ENCODE data around the gene HCN4. TPM values are rescaled to one million over a fixed set of nuclear protein-coding genes. Genes with fewer than 3 reads are reported as not detected.
A peak's percentile ranks its signal among the peaks of the same experiment; 100 is the strongest.

Gene HCN4
- total and polyA plus RNA-seq, 2 of the 8 experiments (the other 6 are each of a cell fraction or from before 2014, with no cell fraction given), result 3.7 to 8.5 TPM

- H3K27ac ChIP-seq (ENCODE audit: low read depth, low read length), result no peak overlapping the region
- no peaks in the 10 kb centered on the region for H3K36me3 ChIP-seq (ENCODE audit: control insufficient read depth in 2 of 4, insufficient read depth in 4 of 4, low read length in 3 of 4)
- FAIRE-seq, result no peak
- H2BK20ac ChIP-seq (ENCODE audit: low read length), result no peak overlapping the region
- no peaks in the 10 kb centered on the region for H4K20me1 ChIP-seq (replicated peaks in 1 of 2; ENCODE audit: control insufficient read depth in 1 of 2, insufficient read depth in 2 of 2, low read length in 2 of 2)
- no peaks in the 10 kb centered on the region for H3K79me1 ChIP-seq (ENCODE audit: low read depth, low read length)
- H3K18ac ChIP-seq (ENCODE audit: extremely low read depth, low read length), result peak overlapping the region; percentile 54; the same call in 1 of the 2 replicates
- 82% methylated on average over 5 of the region's 5 CpGs; no CpG with 5 or more reads in 1 of the 2 experiments for WGBS, 2 experiments (ENCODE audit: extremely low coverage in 1 of 2, insufficient coverage in 1 of 2, insufficient read length in 1 of 2, insufficient replicate concordance in 2 of 2, low coverage in 1 of 2, low lambda C conversion rate in 2 of 2, missing lambda C conversion rate in 1 of 2)
- peak overlapping the region; percentile 93 for H2AFZ ChIP-seq (ENCODE audit: low read length)
- ChIA-PET CTCF (ENCODE audit: partially characterized antibody) (interaction anchor here (0.6 to 1.2 kb wide), 6 partner anchors 10 to 156 kb away, joined by 3 to 5 read pairs (median 3); no protein-coding TSS in a partner anchor), POLR2A (ENCODE audit: partially characterized antibody) (interaction anchor here (1.0 to 1.4 kb wide), 3 partner anchors 9 to 235 kb away, joined by 3 to 5 read pairs (median 3); no protein-coding TSS in a partner anchor)
- peak overlapping the region; percentile 70 for H4K91ac ChIP-seq (replicated peaks; ENCODE audit: insufficient read length, low read length)
- H2BK15ac ChIP-seq (ENCODE audit: low read length), result peak overlapping the region; percentile 93; the same call in 1 of the 2 replicates
- H2BK12ac ChIP-seq (ENCODE audit: low read depth, low read length), result peak overlapping the region; percentile 71; the same call in 1 of the 2 replicates
- no peaks in the 10 kb centered on the region; the same call in 1 of the 2 replicates for H3K23me2 ChIP-seq (ENCODE audit: low read depth, low read length)
- H3K79me2 ChIP-seq (ENCODE audit: control insufficient read depth in 1 of 2, insufficient read depth in 2 of 2, low read length in 2 of 2), result no peaks in the 10 kb centered on the region
- H3K4ac ChIP-seq (replicated peaks; ENCODE audit: insufficient read length, low read depth, low read length), result no peak overlapping the region
- 0 out of 4 replicates have a peak overlapping the region, but pooled peaks of 1 of the 2 experiments have one; percentile 43 for H3K4me2 ChIP-seq (ENCODE audit: insufficient read depth in 1 of 2, low read depth in 2 of 2, low read length in 2 of 2)
- H3K56ac ChIP-seq (replicated peaks; ENCODE audit: insufficient read length, low read depth, low read length), result no peak overlapping the region
- H2BK120ac ChIP-seq (replicated peaks; ENCODE audit: low read depth, low read length), result no peak overlapping the region
- H3K27me3 ChIP-seq (replicated peaks in 1 of 4; ENCODE audit: control insufficient read depth in 3 of 4, extremely low read depth in 1 of 4, insufficient read depth in 3 of 4, low read length in 3 of 4), result no peaks in the 10 kb centered on the region; a peak in 1 of 7 replicates
- H3K9ac ChIP-seq (replicated peaks in 1 of 4; ENCODE audit: extremely low read depth in 1 of 4, low read depth in 3 of 4, low read length in 3 of 4), result no peak overlapping the region
- no peak overlapping the region for H3K14ac ChIP-seq (ENCODE audit: insufficient read length)
- no peak overlapping the region for H3K23ac ChIP-seq (ENCODE audit: insufficient read length)
- H4K8ac ChIP-seq (ENCODE audit: extremely low read depth, insufficient read depth, low read length), result no peak overlapping the region; the same call in 1 of the 2 replicates
- DNase-seq (ENCODE audit: low read depth in 1 of 2, low spot score in 2 of 2), result no peak
- H2BK5ac ChIP-seq (ENCODE audit: low read depth, low read length), result peak overlapping the region; percentile 45; the same call in 1 of the 2 replicates
- TF ChIP-seq TEAD4 (IDR thresholded peaks at IDR 0.05; ENCODE audit: low read depth, low read length), result no peak
- no peak for TF ChIP-seq TAF7 (optimal IDR thresholded peaks at IDR 0.05; ENCODE audit: borderline replicate concordance, low read depth, low read length)
- no peak for TF ChIP-seq POLR2AphosphoS5 (IDR thresholded peaks at IDR 0.05; ENCODE audit: low read depth, low read length)
- no peak for TF ChIP-seq RAD21 (IDR thresholded peaks at IDR 0.05 in 1 of 2, conservative IDR thresholded peaks at IDR 0.05 in 1 of 2; ENCODE audit: low read depth in 2 of 2, low read length in 2 of 2)
- TF ChIP-seq ZNF274 (IDR thresholded peaks at IDR 0.05; ENCODE audit: borderline replicate concordance, extremely low read depth, low read length), result no peak
- TF ChIP-seq ATF3 (IDR thresholded peaks at IDR 0.05; ENCODE audit: insufficient read depth, low read depth, low read length), result no peak
- no peak for TF ChIP-seq RNF2 (IDR thresholded peaks at IDR 0.05; ENCODE audit: borderline replicate concordance, low read depth, low read length, missing control alignments, poor library complexity, severe bottlenecking)
- no peak for TF ChIP-seq SIN3A (conservative IDR thresholded peaks at IDR 0.05 in 1 of 2, IDR thresholded peaks at IDR 0.05 in 1 of 2; ENCODE audit: low read depth in 1 of 2, low read length in 2 of 2)
- TF ChIP-seq KDM5A (IDR thresholded peaks at IDR 0.05; ENCODE audit: low read length), result no peak
- no peak for TF ChIP-seq BCL11A (IDR thresholded peaks at IDR 0.05; ENCODE audit: low read depth in 2 of 2, low read length in 2 of 2)
- no peaks in the 10 kb centered on the region for H3K9me3 ChIP-seq (ENCODE audit: insufficient read depth in 2 of 2, low read depth in 1 of 2, low read length in 1 of 2)
- H3K4me3 ChIP-seq (ENCODE audit: extremely low read depth in 1 of 4, insufficient read depth in 2 of 4, low read depth in 3 of 4, low read length in 4 of 4), result no peak overlapping the region
- H2AK5ac ChIP-seq (ENCODE audit: low read depth, low read length), result no peak overlapping the region
- peaks cover 4 to 11% (median 8%) of the 10 kb centered on the region in 4 experiments for H3K4me1 ChIP-seq (replicated peaks in 1 of 4; ENCODE audit: control insufficient read depth in 3 of 4, insufficient read depth in 4 of 4, low read length in 3 of 4)
- no peak overlapping the region for H4K5ac ChIP-seq (ENCODE audit: insufficient read length, low read depth, low read length)
These were observed 28.7 kb upstream of the HCN4 start for GRCh38 chr15:73397461-73397860.
